Gastrocnemius medialis (tissue), 4 donors: ENCODE results near the gene ARL14EPL. TPM values are rescaled to one million over a fixed set of nuclear protein-coding genes. Genes with fewer than 3 reads are reported as not detected.

Experiments
- ATAC-seq, 2 donors: fragments of 150-250 bp; one replicate each; pipeline ENCODE4 v1.9.1; 2016
- DNase-seq, 2 donors: peaks; one replicate each; pipeline ENCODE4 v3.0.0-alpha.2; 2019
- H3K27ac ChIP-seq, 4 donors: fragments of 200-600 bp; sonication (generic); 1 replicate in 1 of 4; 2 replicates in 3 of 4; pipeline ENCODE4 v1.5.1; 2016 to 2018; ENCODE audit warnings: mild to moderate bottlenecking in 2 of 4, moderate library complexity in 1 of 4
- H3K27me3 ChIP-seq, 3 donors: fragments of 200-600 bp; sonication (generic) in 2 of 3; 1 replicate in 1 of 3; 2 replicates in 2 of 3; pipeline versions ENCODE4 v1.5.1 to v1.6.0; 2016 to 2019; ENCODE audit warnings: mild to moderate bottlenecking in 1 of 3, moderate library complexity in 1 of 3
- H3K36me3 ChIP-seq, 2 donors: fragments of 200-600 bp; sonication (generic) in 1 of 2; one replicate each; pipeline ENCODE4 v1.5.1; 2017 to 2018
- H3K4me1 ChIP-seq, 2 donors: fragments of 200-600 bp; sonication (generic) in 1 of 2; one replicate each; pipeline ENCODE4 v1.5.1; 2016 to 2017; ENCODE audit warnings: mild to moderate bottlenecking in 2 of 2
- H3K4me3 ChIP-seq, 4 donors: fragments of 200-600 bp; sonication (generic) in 3 of 4; 1 replicate in 1 of 4; 2 replicates in 3 of 4; pipeline ENCODE4 v1.5.1; 2016 to 2019; ENCODE audit warnings: mild to moderate bottlenecking in 2 of 4
- H3K9me3 ChIP-seq, 3 donors: fragments of 200-600 bp; sonication (generic) in 2 of 3; 1 replicate in 1 of 3; 2 replicates in 2 of 3; pipeline ENCODE4 v1.5.1; 2016 to 2019
- POLR2A ChIP-seq, 2 donors: fragments of 450-650 bp; IDR thresholded peaks; one replicate each; pipeline ENCODE4 v1.6.1; 2017; ENCODE audit warnings: antibody characterized with exemption in 2 of 2, mild to moderate bottlenecking in 2 of 2, moderate library complexity in 2 of 2
- in situ Hi-C, 4 donors: fragments of 200-750 bp; cut with MboI; loops; one replicate each; pipeline versions ENCODE4 v1.15.0 to v1.8.0; 2017; ENCODE audit warnings: low sequenced_read_pairs in 4 of 4
- intact Hi-C: fragments of 100-400 bp; cut with DNase I; formaldehyde crosslinking; loops from one replicate; pipeline ENCODE4 v1.15.1; 2023; ENCODE audit warnings: low total_unique reads
- total RNA-seq, 4 donors: library from RNA; depleted of rRNA; stranded (reverse); fragments of >200 nt; gene quantifications; one replicate each; pipeline versions ENCODE4 v1.1.0 to v1.2.3, GENCODE V29; 2016
- TF ChIP-seq, protein P1 (sequence below), 5 experiments: fragments of 450-650 bp in 3 of 5; fragments of 200-600 bp in 2 of 5; sonication (generic) in 2 of 5; IDR thresholded peaks in 4 of 5; conservative IDR thresholded peaks in 1 of 5; 1 replicate in 4 of 5; 2 replicates in 1 of 5; pipeline ENCODE4 v1.5.1; 2016 to 2019; ENCODE audit warnings: antibody characterized with exemption in 5 of 5, mild to moderate bottlenecking in 3 of 5, moderate library complexity in 3 of 5

ARL14EPL gene
- total RNA-seq, 4 donors from 2014 or later = 0.11 to 0.82 TPM; not detected in 2

GRCh38 chr5:116038817-116039216 is 6.5 kb downstream of the ARL14EPL start:
- H3K4me3 ChIP-seq = no peak overlapping the region
- H3K9me3 ChIP-seq = no peaks in the 10 kb centered on the region
- intact Hi-C loops = no loop called here
- H3K36me3 ChIP-seq = no peaks in the 10 kb centered on the region
- no peaks in the 10 kb centered on the region for H3K4me1 ChIP-seq
- in situ Hi-C loops = loop anchor here in 1 of 4 donors (10.0 kb wide), 1 partner anchor 154 kb away; no protein-coding TSS in a partner anchor
- H3K27ac ChIP-seq = no peak overlapping the region
- no peaks in the 10 kb centered on the region for H3K27me3 ChIP-seq
- no peak for TF ChIP-seq POLR2A (IDR thresholded peaks at IDR 0.05)
- TF ChIP-seq, protein P1, sequence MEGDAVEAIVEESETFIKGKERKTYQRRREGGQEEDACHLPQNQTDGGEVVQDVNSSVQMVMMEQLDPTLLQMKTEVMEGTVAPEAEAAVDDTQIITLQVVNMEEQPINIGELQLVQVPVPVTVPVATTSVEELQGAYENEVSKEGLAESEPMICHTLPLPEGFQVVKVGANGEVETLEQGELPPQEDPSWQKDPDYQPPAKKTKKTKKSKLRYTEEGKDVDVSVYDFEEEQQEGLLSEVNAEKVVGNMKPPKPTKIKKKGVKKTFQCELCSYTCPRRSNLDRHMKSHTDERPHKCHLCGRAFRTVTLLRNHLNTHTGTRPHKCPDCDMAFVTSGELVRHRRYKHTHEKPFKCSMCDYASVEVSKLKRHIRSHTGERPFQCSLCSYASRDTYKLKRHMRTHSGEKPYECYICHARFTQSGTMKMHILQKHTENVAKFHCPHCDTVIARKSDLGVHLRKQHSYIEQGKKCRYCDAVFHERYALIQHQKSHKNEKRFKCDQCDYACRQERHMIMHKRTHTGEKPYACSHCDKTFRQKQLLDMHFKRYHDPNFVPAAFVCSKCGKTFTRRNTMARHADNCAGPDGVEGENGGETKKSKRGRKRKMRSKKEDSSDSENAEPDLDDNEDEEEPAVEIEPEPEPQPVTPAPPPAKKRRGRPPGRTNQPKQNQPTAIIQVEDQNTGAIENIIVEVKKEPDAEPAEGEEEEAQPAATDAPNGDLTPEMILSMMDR (IDR thresholded peaks at IDR 0.05 in 4 of 5, conservative IDR thresholded peaks at IDR 0.05 in 1 of 5) = no peak
- DNase-seq (no peak), ATAC-seq (no peak)

DNA sequence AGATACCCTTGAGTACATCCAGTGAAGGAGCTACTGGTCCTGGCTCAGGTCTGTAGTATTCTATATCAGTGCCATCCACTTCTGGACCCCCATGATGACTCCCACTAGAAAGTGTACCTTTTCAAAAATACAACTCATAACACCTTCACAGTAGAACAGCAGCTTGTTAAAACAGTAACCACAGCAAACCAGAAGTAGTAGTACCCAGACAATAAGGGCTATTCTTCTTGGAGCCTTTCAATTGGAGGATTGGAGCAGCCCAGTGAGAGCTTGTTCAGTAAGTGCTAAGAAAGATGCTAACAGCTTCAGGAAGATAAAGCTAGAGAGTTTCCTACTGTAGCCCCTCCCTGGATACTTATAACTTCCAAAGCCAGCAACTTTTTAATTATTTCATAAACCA is 10.1 kb downstream of the ARL14EPL start:
- no peaks in the 10 kb centered on the region for H3K27me3 ChIP-seq
- no peaks in the 10 kb centered on the region for H3K36me3 ChIP-seq
- DNase-seq (no peak), ATAC-seq (no peak)
- H3K4me3 ChIP-seq = no peak overlapping the region
- H3K4me1 ChIP-seq = no peaks in the 10 kb centered on the region
- intact Hi-C loops = no loop called here
- no peak overlapping the region for H3K27ac ChIP-seq
- TF ChIP-seq, protein P1 (IDR thresholded peaks at IDR 0.05 in 4 of 5, conservative IDR thresholded peaks at IDR 0.05 in 1 of 5) = no peak
- H3K9me3 ChIP-seq = no peaks in the 10 kb centered on the region
- in situ Hi-C loops = no loop called here

- intact Hi-C loops = no loop called here
These were observed 11.8 kb downstream of the ARL14EPL start for GRCh38 chr5:116044073-116044472.

GRCh38 chr5:116045821-116046220 is 13.5 kb downstream of the ARL14EPL start:
- DNase-seq = no peak
- Histone ChIP-seq H3K36me3 (no peaks in the 10 kb centered on the region), H3K27me3 (no peaks in the 10 kb centered on the region), H3K4me1 (no peaks in the 10 kb centered on the region), H3K4me3 (no peak overlapping the region), H3K9me3 (no peaks in the 10 kb centered on the region), H3K27ac (no peak overlapping the region)
- ATAC-seq = no peak
- intact Hi-C loops (no loop called here), in situ Hi-C loops (no loop called here)
- TF ChIP-seq POLR2A (IDR thresholded peaks at IDR 0.05) = no peak

More at GRCh38 chr5:116044073-116044472, 11.8 kb downstream of the ARL14EPL start:
- TF ChIP-seq, protein P1 (IDR thresholded peaks at IDR 0.05 in 4 of 5, conservative IDR thresholded peaks at IDR 0.05 in 1 of 5) = no peak
- TF ChIP-seq POLR2A (IDR thresholded peaks at IDR 0.05) = no peak
- Histone ChIP-seq H3K4me1 (no peaks in the 10 kb centered on the region), H3K36me3 (no peaks in the 10 kb centered on the region), H3K9me3 (no peaks in the 10 kb centered on the region), H3K27me3 (no peaks in the 10 kb centered on the region), H3K4me3 (no peak overlapping the region), H3K27ac (no peak overlapping the region)
- no peak for DNase-seq
- no peak for ATAC-seq
- in situ Hi-C loops = no loop called here

DNA sequence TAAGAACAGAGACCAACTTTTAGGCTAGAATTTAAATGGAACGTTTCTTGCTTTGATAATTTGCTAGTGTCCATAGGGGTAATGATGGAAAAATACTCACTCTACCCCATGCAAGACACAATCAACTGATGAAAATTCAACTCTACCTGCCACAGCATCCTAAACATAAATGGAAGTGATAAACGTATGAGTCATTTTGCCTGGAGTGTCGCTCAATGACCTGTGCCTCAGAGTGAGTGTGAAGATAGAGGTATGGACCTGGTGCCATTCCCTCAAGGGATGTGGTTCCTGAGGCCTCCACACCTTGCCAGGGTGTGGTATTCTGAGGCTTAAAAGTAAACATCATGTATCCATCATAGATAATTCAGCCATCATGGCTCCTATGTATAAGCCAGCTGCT is 14.0 kb downstream of the ARL14EPL start:
- Histone ChIP-seq H3K4me3 (no peak overlapping the region), H3K36me3 (no peaks in the 10 kb centered on the region), H3K27me3 (no peaks in the 10 kb centered on the region), H3K9me3 (no peaks in the 10 kb centered on the region), H3K4me1 (no peaks in the 10 kb centered on the region), H3K27ac (no peak overlapping the region)
- DNase-seq (no peak), ATAC-seq (no peak)
- intact Hi-C loops (no loop called here), in situ Hi-C loops (no loop called here)
- TF ChIP-seq POLR2A (IDR thresholded peaks at IDR 0.05) = no peak
- TF ChIP-seq, protein P1 (IDR thresholded peaks at IDR 0.05 in 4 of 5, conservative IDR thresholded peaks at IDR 0.05 in 1 of 5) = no peak
